ENCODE data around the gene PCDHGC5. TPM values are rescaled to one million over a fixed set of nuclear protein-coding genes. Genes with fewer than 3 reads are reported as not detected.
A peak's percentile ranks its signal among the peaks of the same experiment; 100 is the strongest.

The PCDHGC5 gene
- total RNA-seq: 1 to 10 TPM in 4 of 8 experiments, under 1 TPM in 4; 0.31 to 4.1 (median 1.1) TPM

- Histone ChIP-seq H3K4me1 (replicated peaks in 1 of 2) (peaks cover 11 to 15% of the 10 kb centered on the region in 2 donors), H3K4me3 (no peak within 1 kb of the TSS), H3K27ac (peak within 1 kb of the TSS in 1 of 2 donors; percentile 28)
- peak in 4 of 8 experiments; percentile 5 to 77 (median 39) for ATAC-seq (replicated peaks in 6 of 8)
- in situ Hi-C loops (cut with MboI; ENCODE audit: low pct_unique_long_range_greater_than_20kb in 2 of 9, low sequenced_read_pairs in 9 of 9, unreplicated experiment in 9 of 9): no loop called here
- 10 to 87% (median 58%) methylated on average over 1 to 6 of the region's 14 CpGs; no CpG with 5 or more reads in 2 of the 10 experiments for WGBS, 10 experiments
Measured at GRCh38 chr5:141488591-141489561, at the start of gene PCDHGC5. TSS of gene PCDHGC5 (plus strand) at chr5:141489081. CDS start at chr5:141489241, 160 bp downstream.

GRCh38 chr5:141439411-141440141 lies 49.3 kb upstream of the PCDHGC5 start:
- WGBS, 10 experiments: 35 to 97% (median 81%) methylated on average over 3 to 10 of the region's 10 CpGs
- Histone ChIP-seq H3K27ac (no peak overlapping the region), H3K4me1 (replicated peaks in 1 of 2) (no peaks in the 10 kb centered on the region), H3K4me3 (no peak overlapping the region)
- in situ Hi-C loops (cut with MboI; ENCODE audit: low pct_unique_long_range_greater_than_20kb in 2 of 9, low sequenced_read_pairs in 9 of 9, unreplicated experiment in 9 of 9): no loop called here
- ATAC-seq (replicated peaks in 6 of 8): no peak

GRCh38 chr5:141440341-141440740 lies 48.5 kb upstream of the PCDHGC5 start:
- H3K4me3 ChIP-seq: no peak overlapping the region
- H3K27ac ChIP-seq: no peak overlapping the region
- no peak for ATAC-seq (replicated peaks in 6 of 8)
- H3K4me1 ChIP-seq (replicated peaks in 1 of 2): no peaks in the 10 kb centered on the region
- in situ Hi-C loops (cut with MboI; ENCODE audit: low pct_unique_long_range_greater_than_20kb in 2 of 9, low sequenced_read_pairs in 9 of 9, unreplicated experiment in 9 of 9): no loop called here
- 58 to 97% (median 89%) methylated on average over 2 to 9 of the region's 9 CpGs; no CpG with 5 or more reads in 3 of the 10 experiments for WGBS, 10 experiments

GRCh38 chr5:141441571-141442170 lies 47.2 kb upstream of the PCDHGC5 start:
- ATAC-seq (replicated peaks in 6 of 8): no peak
- H3K27ac ChIP-seq: no peak overlapping the region
- WGBS, 10 experiments: 49 to 100% (median 96%) methylated on average over 3 to 24 of the region's 50 CpGs; no CpG with 5 or more reads in 4 of the 10 experiments
- in situ Hi-C loops (cut with MboI; ENCODE audit: low pct_unique_long_range_greater_than_20kb in 2 of 9, low sequenced_read_pairs in 9 of 9, unreplicated experiment in 9 of 9): no loop called here
- H3K4me1 ChIP-seq (replicated peaks in 1 of 2): no peaks in the 10 kb centered on the region
- no peak overlapping the region for H3K4me3 ChIP-seq

DNA sequence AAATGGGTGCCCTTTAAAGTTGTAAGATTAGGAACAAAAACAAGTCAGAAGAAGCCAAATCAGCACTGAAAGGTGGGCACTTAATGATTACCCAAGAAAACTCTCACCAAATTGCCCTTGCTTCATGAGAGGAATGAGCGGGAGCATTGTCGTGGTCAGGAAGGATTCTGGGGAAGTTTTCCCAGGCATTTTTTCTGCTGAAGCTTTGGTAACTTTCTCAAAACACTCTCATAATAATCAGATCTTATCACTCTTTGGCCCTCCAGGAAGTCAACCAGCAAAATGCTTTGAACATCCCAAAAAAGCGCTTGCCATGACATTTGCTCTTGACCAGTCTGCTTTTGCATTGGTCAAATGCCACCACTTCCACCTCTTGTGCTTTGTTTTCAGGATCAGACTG lies 23.5 kb upstream of the PCDHGC5 start:
- Histone ChIP-seq H3K4me3 (no peak overlapping the region), H3K27ac (no peak overlapping the region), H3K4me1 (replicated peaks in 1 of 2) (no peaks in the 10 kb centered on the region)
- 93 to 100% (median 100%) methylated on average over 1 to 3 of the region's 3 CpGs; no CpG with 5 or more reads in 3 of the 10 experiments for WGBS, 10 experiments
- in situ Hi-C loops (cut with MboI; ENCODE audit: low pct_unique_long_range_greater_than_20kb in 2 of 9, low sequenced_read_pairs in 9 of 9, unreplicated experiment in 9 of 9): no loop called here
- ATAC-seq (replicated peaks in 6 of 8): no peak

- 0 to 11% (median 0%) methylated on average over 1 to 17 of the region's 28 CpGs; no CpG with 5 or more reads in 1 of the 10 experiments for WGBS, 10 experiments
- in situ Hi-C loops (cut with MboI; ENCODE audit: low pct_unique_long_range_greater_than_20kb in 2 of 9, low sequenced_read_pairs in 9 of 9, unreplicated experiment in 9 of 9): no loop called here
- peak within 1 kb of the TSS in 1 of 2 donors; percentile 6 for H3K27ac ChIP-seq
Measured at GRCh38 chr5:141475625-141476131, 13.2 kb upstream of the PCDHGC5 start, which contains the start of gene PCDHGC3. TSS of gene PCDHGC3 (plus strand) at chr5:141475966. CDS start at chr5:141476117, 151 bp downstream.

GRCh38 chr5:141476132-141476911 lies 12.6 kb upstream of the PCDHGC5 start:
- in situ Hi-C loops (cut with MboI; ENCODE audit: low pct_unique_long_range_greater_than_20kb in 2 of 9, low sequenced_read_pairs in 9 of 9, unreplicated experiment in 9 of 9): no loop called here

More at GRCh38 chr5:141475625-141476131, 13.2 kb upstream of the PCDHGC5 start, which contains the start of gene PCDHGC3:
- ATAC-seq (replicated peaks in 6 of 8): peak; percentile 94 to 99 (median 98)
- Histone ChIP-seq H3K4me1 (replicated peaks in 1 of 2) (peaks cover 21 to 23% of the 10 kb centered on the region in 2 donors), H3K4me3 (peak within 1 kb of the TSS; percentile 33 to 51 (median 42))

DNA sequence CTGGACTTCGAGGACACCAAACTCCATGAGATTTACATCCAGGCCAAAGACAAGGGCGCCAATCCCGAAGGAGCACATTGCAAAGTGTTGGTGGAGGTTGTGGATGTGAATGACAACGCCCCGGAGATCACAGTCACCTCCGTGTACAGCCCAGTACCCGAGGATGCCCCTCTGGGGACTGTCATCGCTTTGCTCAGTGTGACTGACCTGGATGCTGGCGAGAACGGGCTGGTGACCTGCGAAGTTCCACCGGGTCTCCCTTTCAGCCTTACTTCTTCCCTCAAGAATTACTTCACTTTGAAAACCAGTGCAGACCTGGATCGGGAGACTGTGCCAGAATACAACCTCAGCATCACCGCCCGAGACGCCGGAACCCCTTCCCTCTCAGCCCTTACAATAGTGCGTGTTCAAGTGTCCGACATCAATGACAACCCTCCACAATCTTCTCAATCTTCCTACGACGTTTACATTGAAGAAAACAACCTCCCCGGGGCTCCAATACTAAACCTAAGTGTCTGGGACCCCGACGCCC lies 11.8 kb upstream of the PCDHGC5 start:
- no peak for ATAC-seq (replicated peaks in 6 of 8)
- 0 to 100% (median 52%) methylated on average over 2 to 9 of the region's 24 CpGs; no CpG with 5 or more reads in 3 of the 10 experiments for WGBS, 10 experiments
- in situ Hi-C loops (cut with MboI; ENCODE audit: low pct_unique_long_range_greater_than_20kb in 2 of 9, low sequenced_read_pairs in 9 of 9, unreplicated experiment in 9 of 9): no loop called here
- no peak overlapping the region for H3K27ac ChIP-seq
- peaks cover 21 to 23% of the 10 kb centered on the region in 2 donors for H3K4me1 ChIP-seq (replicated peaks in 1 of 2)
- peak overlapping the region; percentile 33 to 51 (median 42) for H3K4me3 ChIP-seq

More at GRCh38 chr5:141476132-141476911, 12.6 kb upstream of the PCDHGC5 start:
- peak overlapping the region in 1 of 2 donors; percentile 6 for H3K27ac ChIP-seq
- peak overlapping the region; percentile 33 to 51 (median 42) for H3K4me3 ChIP-seq
- peak; percentile 50 to 67 (median 57) for ATAC-seq (replicated peaks in 6 of 8)
- 0 to 40% (median 6%) methylated on average over 3 to 18 of the region's 58 CpGs; no CpG with 5 or more reads in 3 of the 10 experiments for WGBS, 10 experiments
- H3K4me1 ChIP-seq (replicated peaks in 1 of 2): peaks cover 21 to 23% of the 10 kb centered on the region in 2 donors

- Histone ChIP-seq H3K27ac (no peak overlapping the region), H3K4me3 (no peak overlapping the region)
Measured at GRCh38 chr5:141477815-141478214, 11.1 kb upstream of the PCDHGC5 start.

GRCh38 chr5:141478321-141478945 lies 10.4 kb upstream of the PCDHGC5 start:
- no peak for ATAC-seq (replicated peaks in 6 of 8)
- Histone ChIP-seq H3K4me1 (replicated peaks in 1 of 2) (peaks cover 23 to 29% of the 10 kb centered on the region in 2 donors), H3K27ac (no peak overlapping the region), H3K4me3 (no peak overlapping the region)
- WGBS, 10 experiments: 0 to 100% (median 93%) methylated on average over 1 to 12 of the region's 20 CpGs; no CpG with 5 or more reads in 5 of the 10 experiments
- in situ Hi-C loops (cut with MboI; ENCODE audit: low pct_unique_long_range_greater_than_20kb in 2 of 9, low sequenced_read_pairs in 9 of 9, unreplicated experiment in 9 of 9): no loop called here

More at GRCh38 chr5:141477815-141478214, 11.1 kb upstream of the PCDHGC5 start:
- in situ Hi-C loops (cut with MboI; ENCODE audit: low pct_unique_long_range_greater_than_20kb in 2 of 9, low sequenced_read_pairs in 9 of 9, unreplicated experiment in 9 of 9): no loop called here
- ATAC-seq (replicated peaks in 6 of 8): no peak
- peaks cover 21 to 23% of the 10 kb centered on the region in 2 donors for H3K4me1 ChIP-seq (replicated peaks in 1 of 2)
- 0 to 95% (median 43%) methylated on average over 1 to 10 of the region's 13 CpGs; no CpG with 5 or more reads in 6 of the 10 experiments for WGBS, 10 experiments

GRCh38 chr5:141479776-141480175 lies 9.1 kb upstream of the PCDHGC5 start:
- Histone ChIP-seq H3K27ac (no peak overlapping the region), H3K4me3 (no peak overlapping the region), H3K4me1 (replicated peaks in 1 of 2) (peaks cover 29 to 37% of the 10 kb centered on the region in 2 donors)
- ATAC-seq (replicated peaks in 6 of 8): no peak
- in situ Hi-C loops (cut with MboI; ENCODE audit: low pct_unique_long_range_greater_than_20kb in 2 of 9, low sequenced_read_pairs in 9 of 9, unreplicated experiment in 9 of 9): no loop called here
